ENCODE results near the gene DNASE1L3.

- TF ChIP-seq GABPA (IDR thresholded peaks at IDR 0.05 in 1 of 2, conservative IDR thresholded peaks at IDR 0.05 in 1 of 2): peak in 1 of 2 donors; percentile 30
- TF ChIP-seq CTCF (IDR thresholded peaks at IDR 0.05; ENCODE audit: low read depth, low read length, missing input control): no peak
- TF ChIP-seq TAF1 (conservative IDR thresholded peaks at IDR 0.05): no peak
- peak; percentile 41 for TF ChIP-seq YY1 (IDR thresholded peaks at IDR 0.05)
- TF ChIP-seq SP1 (IDR thresholded peaks at IDR 0.05): peak; percentile 61
- TF ChIP-seq MAX (IDR thresholded peaks at IDR 0.05): peak; percentile 54
- peak; percentile 45 to 52 for TF ChIP-seq RAD21 (IDR thresholded peaks at IDR 0.05)
- no peak for TF ChIP-seq FOXA1 (IDR thresholded peaks at IDR 0.05)
- peak; percentile 36 to 68 for TF ChIP-seq RXRA (IDR thresholded peaks at IDR 0.05)
- TF ChIP-seq ATF3 (IDR thresholded peaks at IDR 0.05): peak; percentile 53
- peak; percentile 77 for TF ChIP-seq REST (IDR thresholded peaks at IDR 0.05)
These were observed 20.2 kb upstream of the DNASE1L3 start for GRCh38 chr3:58230876-58231552.
